Trophoblast cell (in vitro differentiated cells and primary cell): ENCODE data around the gene TFB1M.

Experiments used
- DNase-seq, 2 donors: peaks; one replicate each; pipeline ENCODE4 v3.0.0-alpha.2; 2016
- H2AFZ ChIP-seq: 2 replicates; pipeline ENCODE4 v1.6.1; 2013; ENCODE audit warnings: low read length, moderate library complexity, mild to moderate bottlenecking; ENCODE audit not compliant: insufficient read depth, poor library complexity
- H2AK5ac ChIP-seq: 2 replicates; pipeline ENCODE4 v1.6.1; 2013; ENCODE audit warnings: mild to moderate bottlenecking, low read length
- H2BK120ac ChIP-seq: 2 replicates; pipeline ENCODE4 v1.6.1; 2013; ENCODE audit warnings: low read length, mild to moderate bottlenecking, moderate library complexity; ENCODE audit not compliant: insufficient read depth, poor library complexity
- H2BK12ac ChIP-seq: 2 replicates; pipeline ENCODE4 v1.6.1; 2013; ENCODE audit warnings: mild to moderate bottlenecking, low read length, moderate library complexity
- H2BK5ac ChIP-seq: 2 replicates; pipeline ENCODE4 v1.6.1; 2013; ENCODE audit warnings: low read length, low read depth, moderate library complexity, mild to moderate bottlenecking; ENCODE audit not compliant: poor library complexity
- H3K14ac ChIP-seq: 2 replicates; pipeline ENCODE4 v1.6.1; 2013; ENCODE audit warnings: mild to moderate bottlenecking, low read length
- H3K18ac ChIP-seq: 2 replicates; pipeline ENCODE4 v1.6.1; 2013; ENCODE audit warnings: mild to moderate bottlenecking, low read length
- H3K23ac ChIP-seq: 2 replicates; pipeline ENCODE4 v1.6.1; 2013; ENCODE audit warnings: low read length
- H3K27ac ChIP-seq: 2 replicates; pipeline ENCODE4 v1.5.1; 2013; ENCODE audit warnings: low read depth, mild to moderate bottlenecking, inconsistent platforms, low read length, moderate library complexity
- H3K27me3 ChIP-seq: 2 replicates; pipeline ENCODE4 v1.6.1; 2013; ENCODE audit warnings: inconsistent platforms, mild to moderate bottlenecking, low read length, moderate library complexity; ENCODE audit not compliant: insufficient read depth
- H3K36me3 ChIP-seq, 2 experiments: 1 replicate in 1 of 2; 2 replicates in 1 of 2; pipeline ENCODE4 v1.6.1; 2013; ENCODE audit warnings: low read length in 2 of 2, mild to moderate bottlenecking in 2 of 2, moderate library complexity in 1 of 2; ENCODE audit not compliant: insufficient read depth in 2 of 2, control insufficient read depth in 1 of 2
- H3K4ac ChIP-seq: 2 replicates; pipeline ENCODE4 v1.6.1; 2013; ENCODE audit warnings: low read depth, mild to moderate bottlenecking, low read length, moderate library complexity
- H3K4me1 ChIP-seq, 2 experiments: 1 replicate in 1 of 2; 2 replicates in 1 of 2; pipeline ENCODE4 v1.6.1; 2013; ENCODE audit warnings: low read length in 2 of 2, mild to moderate bottlenecking in 2 of 2, moderate library complexity in 1 of 2; ENCODE audit not compliant: insufficient read depth in 2 of 2, control insufficient read depth in 1 of 2
- H3K4me2 ChIP-seq: 2 replicates; pipeline ENCODE4 v1.6.1; 2013; ENCODE audit warnings: inconsistent platforms, mild to moderate bottlenecking, low read length, moderate library complexity
- H3K4me3 ChIP-seq: 2 replicates; pipeline ENCODE4 v1.5.1; 2013; ENCODE audit warnings: mild to moderate bottlenecking, low read depth, low read length, inconsistent platforms
- H3K79me1 ChIP-seq: one replicate; pipeline ENCODE4 v1.6.1; 2013; ENCODE audit warnings: low read length
- H3K79me2 ChIP-seq: 2 replicates; pipeline ENCODE4 v1.6.1; 2013; ENCODE audit warnings: low read length, mild to moderate bottlenecking; ENCODE audit not compliant: control insufficient read depth, insufficient read depth, poor library complexity
- H3K9ac ChIP-seq: 2 replicates; pipeline ENCODE4 v1.6.1; 2013; ENCODE audit warnings: mild to moderate bottlenecking, low read length
- H3K9me3 ChIP-seq: 2 replicates; pipeline ENCODE4 v1.6.1; 2013; ENCODE audit warnings: low read depth, mild to moderate bottlenecking, control low read depth, inconsistent platforms, low read length; ENCODE audit not compliant: insufficient read depth
- H4K12ac ChIP-seq: 2 replicates; pipeline ENCODE4 v1.6.1; 2013; ENCODE audit warnings: low read depth, mild to moderate bottlenecking, low read length, moderate library complexity
- H4K8ac ChIP-seq: 2 replicates; pipeline ENCODE4 v1.6.1; 2013; ENCODE audit warnings: low read depth, mild to moderate bottlenecking, low read length, moderate library complexity
- H4K91ac ChIP-seq: one replicate; pipeline ENCODE4 v1.6.1; 2013; ENCODE audit warnings: low read depth, mild to moderate bottlenecking, low read length, moderate library complexity
- whole genome bisulfite sequencing: extraction: QIAGEN DNeasy Blood & Tissue Kit; methylation state at CpG from one replicate; pipeline ENCODE4 v1.1.7; 2013; ENCODE audit warnings: missing lambda C conversion rate; ENCODE audit not compliant: insufficient read length, insufficient coverage; ENCODE audit errors: extremely low coverage; 5-methylcytosine and 5-hydroxymethylcytosine counted together

The TFB1M gene

GRCh38 chr6:155265843-155266535 lies 48.3 kb downstream of the TFB1M start:
- Histone ChIP-seq H3K23ac (no peak overlapping the region), H2BK120ac (no peak overlapping the region)
- WGBS, result no CpG with 5 or more reads among the region's 4 CpGs

GRCh38 chr6:155264693-155265320 lies 49.5 kb downstream of the TFB1M start:
- Histone ChIP-seq H2BK5ac (no peak overlapping the region), H2BK120ac (no peak overlapping the region), H3K4ac (no peak overlapping the region), H2AK5ac (no peak overlapping the region), H3K4me1 (peaks cover 3% of the 10 kb centered on the region in 2 experiments), H4K91ac (no peak overlapping the region), H3K9ac (no peak overlapping the region), H3K79me2 (no peaks in the 10 kb centered on the region), H3K23ac (no peak overlapping the region), H3K4me3 (no peak overlapping the region), H2BK12ac (peak overlapping the region; percentile 38), H4K12ac (no peak overlapping the region), H2AFZ (no peak overlapping the region), H3K14ac (no peak overlapping the region), H3K27me3 (no peaks in the 10 kb centered on the region), H3K18ac (no peak overlapping the region), H3K79me1 (no peaks in the 10 kb centered on the region), H4K8ac (no peak overlapping the region), H3K27ac (no peak overlapping the region), H3K9me3 (no peaks in the 10 kb centered on the region), H3K4me2 (no peak overlapping the region), H3K36me3 (peaks cover 3% of the 10 kb centered on the region in 2 experiments)
- no CpG with 5 or more reads among the region's 9 CpGs for WGBS
- no peak for DNase-seq

More at GRCh38 chr6:155265843-155266535, 48.3 kb downstream of the TFB1M start:
- Histone ChIP-seq H3K4ac (no peak overlapping the region), H2AFZ (no peak overlapping the region), H3K18ac (no peak overlapping the region), H3K14ac (no peak overlapping the region), H4K8ac (no peak overlapping the region), H2BK5ac (no peak overlapping the region), H3K79me1 (no peaks in the 10 kb centered on the region), H3K9ac (no peak overlapping the region), H3K79me2 (no peaks in the 10 kb centered on the region), H2BK12ac (no peak overlapping the region), H3K27ac (no peak overlapping the region), H3K4me3 (no peak overlapping the region), H3K27me3 (no peaks in the 10 kb centered on the region), H3K4me2 (no peak overlapping the region), H4K12ac (no peak overlapping the region), H3K4me1 (peaks cover 3% of the 10 kb centered on the region in 2 experiments), H3K36me3 (peaks cover 0 to 3% of the 10 kb centered on the region in 2 experiments), H2AK5ac (no peak overlapping the region), H3K9me3 (no peaks in the 10 kb centered on the region), H4K91ac (no peak overlapping the region)
- no peak for DNase-seq

GRCh38 chr6:155263373-155264063 lies 50.8 kb downstream of the TFB1M start, which contains the start of gene CLDN20:
Gene CLDN20, plus strand, starts transcription at chr6:155264013. Its CDS starts 11,707 bp downstream, at chr6:155275720.
- H3K79me1 ChIP-seq, result no peaks in the 10 kb centered on the region
- H3K14ac ChIP-seq, result no peak within 1 kb of the TSS
- no peak within 1 kb of the TSS for H2AK5ac ChIP-seq
- peaks cover 3% of the 10 kb centered on the region in 2 experiments for H3K4me1 ChIP-seq
- no peak within 1 kb of the TSS for H4K8ac ChIP-seq
- H3K23ac ChIP-seq, result no peak within 1 kb of the TSS
- H3K79me2 ChIP-seq, result no peaks in the 10 kb centered on the region
- H3K36me3 ChIP-seq, result peaks cover 8 to 12% of the 10 kb centered on the region in 2 experiments
- no peak within 1 kb of the TSS for H2BK120ac ChIP-seq
- no peaks in the 10 kb centered on the region for H3K27me3 ChIP-seq
- no CpG with 5 or more reads among the region's 10 CpGs for WGBS
- H2BK12ac ChIP-seq, result no peak within 1 kb of the TSS
- H3K18ac ChIP-seq, result no peak within 1 kb of the TSS
- H3K4me2 ChIP-seq, result no peak within 1 kb of the TSS
- H3K4ac ChIP-seq, result no peak within 1 kb of the TSS
- no peak within 1 kb of the TSS for H4K91ac ChIP-seq
- no peaks in the 10 kb centered on the region for H3K9me3 ChIP-seq
- no peak within 1 kb of the TSS for H3K27ac ChIP-seq
- H4K12ac ChIP-seq, result no peak within 1 kb of the TSS
- no peak within 1 kb of the TSS for H2BK5ac ChIP-seq
- no peak within 1 kb of the TSS for H3K9ac ChIP-seq
- DNase-seq, result no peak
- no peak within 1 kb of the TSS for H3K4me3 ChIP-seq
- H2AFZ ChIP-seq, result no peak within 1 kb of the TSS

- H3K14ac ChIP-seq, result no peak overlapping the region
- H4K12ac ChIP-seq, result no peak overlapping the region
- no peak overlapping the region for H3K4me3 ChIP-seq
- H3K79me1 ChIP-seq, result no peaks in the 10 kb centered on the region
- H3K23ac ChIP-seq, result no peak overlapping the region
- H2AFZ ChIP-seq, result no peak overlapping the region
- H3K4me2 ChIP-seq, result no peak overlapping the region
- no peak overlapping the region for H2AK5ac ChIP-seq
- no peak overlapping the region for H2BK120ac ChIP-seq
- no peak overlapping the region for H3K4ac ChIP-seq
- no peaks in the 10 kb centered on the region for H3K9me3 ChIP-seq
- H3K79me2 ChIP-seq, result no peaks in the 10 kb centered on the region
- H4K91ac ChIP-seq, result no peak overlapping the region
- H3K27me3 ChIP-seq, result no peaks in the 10 kb centered on the region
- H3K9ac ChIP-seq, result no peak overlapping the region
- H3K4me1 ChIP-seq, result peaks cover 3% of the 10 kb centered on the region in 2 experiments
- no peak for DNase-seq
- H3K27ac ChIP-seq, result no peak overlapping the region
- H4K8ac ChIP-seq, result no peak overlapping the region
- WGBS, result no CpG with 5 or more reads among the region's 4 CpGs
- H3K18ac ChIP-seq, result no peak overlapping the region
- no peak overlapping the region for H2BK5ac ChIP-seq
- no peak overlapping the region for H2BK12ac ChIP-seq
- H3K36me3 ChIP-seq, result peaks cover 11 to 13% of the 10 kb centered on the region in 2 experiments
These were observed 51.6 kb downstream of the TFB1M start for GRCh38 chr6:155262655-155263054.
